Aortic smooth muscle cell (primary cell): ENCODE results near the gene CPNE8. TPM values are rescaled to one million over a fixed set of nuclear protein-coding genes. Genes with fewer than 3 reads are reported as not detected.

Experiments used
- total RNA-seq: library from RNA; depleted of rRNA; stranded (reverse); fragments of >200 nt; gene quantifications from 2 replicates; pipeline ENCODE4 v1.2.3, GENCODE V29; 2014

CPNE8 gene
- total RNA-seq = 17.4 and 27.0 TPM in 2 replicates

GRCh38 chr12:38905480-38906351 is at the start of gene CPNE8:
CPNE8 (minus strand) TSS chr12:38905591; CDS start chr12:38905534, 57 bp downstream.

